ENCODE measurements around the gene HES3. TPM values are rescaled to one million over a fixed set of nuclear protein-coding genes. Genes with fewer than 3 reads are reported as not detected.

HES3 gene
- total and polyA plus RNA-seq, 2 of the 4 experiments (the other 2 are of a cell fraction), result not detected

GRCh38 chr1:6207075-6207885, 36.7 kb upstream of the HES3 start:
- Histone ChIP-seq H4K91ac (ENCODE audit: insufficient read depth, low read depth, low read length) (no peak overlapping the region), H3K9me1 (ENCODE audit: insufficient read depth, low read length) (peaks cover 4% of the 10 kb centered on the region), H3K27me3 (ENCODE audit: control insufficient read depth, insufficient read depth, low read length) (no peaks in the 10 kb centered on the region; the same call in 1 of the 2 replicates), H3K36me3 (ENCODE audit: control insufficient read depth, insufficient read depth, low read length) (no peaks in the 10 kb centered on the region), H3K9ac (ENCODE audit: low read depth, low read length) (no peak overlapping the region), H2AK5ac (ENCODE audit: low read depth, low read length) (no peak overlapping the region), H3K18ac (ENCODE audit: low read depth, low read length) (no peak overlapping the region), H3K27ac (ENCODE audit: insufficient read depth, low read length) (no peak overlapping the region), H3K9me3 (ENCODE audit: control insufficient read depth, insufficient read depth, low read length) (no peaks in the 10 kb centered on the region), H2BK5ac (ENCODE audit: low read depth, low read length, poor library complexity, severe bottlenecking) (no peak overlapping the region), H2BK15ac (ENCODE audit: low read depth, low read length) (no peak overlapping the region), H3K14ac (replicated peaks; ENCODE audit: low read depth, low read length) (no peak overlapping the region), H2AFZ (replicated peaks; ENCODE audit: low read length, poor library complexity) (no peak overlapping the region), H4K5ac (ENCODE audit: low read depth, low read length) (no peak overlapping the region), H3K4ac (ENCODE audit: low read depth, low read length) (no peak overlapping the region), H3K4me2 (ENCODE audit: low read depth, low read length) (no peak overlapping the region), H3K79me1 (ENCODE audit: low read depth in 1 of 2, low read length in 2 of 2) (no peaks in the 10 kb centered on the region; a peak in 1 of 4 replicates), H2BK120ac (ENCODE audit: low read depth, low read length) (no peak overlapping the region), H3K56ac (ENCODE audit: extremely low read depth, insufficient read depth, low read length) (no peak overlapping the region), H2BK20ac (ENCODE audit: low read depth, low read length) (no peak overlapping the region), H4K20me1 (ENCODE audit: insufficient read depth, low read length) (no peaks in the 10 kb centered on the region; the same call in 1 of the 2 replicates), H3K4me1 (ENCODE audit: control insufficient read depth, insufficient read depth, low read length) (peaks cover 7% of the 10 kb centered on the region; the same call in 1 of the 2 replicates), H3K4me3 (ENCODE audit: insufficient read depth, low read depth, low read length) (no peak overlapping the region), H2AK9ac (replicated peaks; ENCODE audit: low read depth, low read length, poor library complexity) (no peak overlapping the region), H4K8ac (ENCODE audit: low read depth in 2 of 2, low read length in 2 of 2) (no peak overlapping the region), H3K23ac (ENCODE audit: low read depth, low read length) (no peak overlapping the region)
- ATAC-seq (ENCODE audit: low read depth) (no peak), DNase-seq (no peak)
- CTCF ChIA-PET, result interaction anchor here (0.6 to 1.0 kb wide), 4 partner anchors 9 to 90 kb away, joined by 3 to 6 read pairs (median 3); no protein-coding TSS in a partner anchor
- dilution Hi-C loops (cut with HindIII; ENCODE audit: low sequenced_read_pairs, unreplicated experiment) (no loop called here), in situ Hi-C loops (cut with MboI; ENCODE audit: low sequenced_read_pairs) (no loop called here), intact Hi-C loops (cut with micrococcal nuclease) (no loop called here)
- POLR2A ChIA-PET (ENCODE audit: unreplicated experiment), result no interaction called here
- BruUV-seq (replicated peaks), result no TSS peak
- WGBS, 2 experiments (ENCODE audit: extremely low coverage in 2 of 2, insufficient read length in 1 of 2), result 89% methylated on average over 13 of the region's 19 CpGs; no CpG with 5 or more reads in 1 of the 2 experiments
- TF ChIP-seq, protein P1, sequence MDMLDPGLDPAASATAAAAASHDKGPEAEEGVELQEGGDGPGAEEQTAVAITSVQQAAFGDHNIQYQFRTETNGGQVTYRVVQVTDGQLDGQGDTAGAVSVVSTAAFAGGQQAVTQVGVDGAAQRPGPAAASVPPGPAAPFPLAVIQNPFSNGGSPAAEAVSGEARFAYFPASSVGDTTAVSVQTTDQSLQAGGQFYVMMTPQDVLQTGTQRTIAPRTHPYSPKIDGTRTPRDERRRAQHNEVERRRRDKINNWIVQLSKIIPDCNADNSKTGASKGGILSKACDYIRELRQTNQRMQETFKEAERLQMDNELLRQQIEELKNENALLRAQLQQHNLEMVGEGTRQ (IDR thresholded peaks at IDR 0.05; ENCODE audit: low read depth, low read length), result no peak
- no peak for TF ChIP-seq POLR2A (IDR thresholded peaks at IDR 0.05; ENCODE audit: low read depth, low read length)
- TF ChIP-seq BHLHE40 (IDR thresholded peaks at IDR 0.05; ENCODE audit: low read depth, low read length), result no peak
- TF ChIP-seq RAD21 (IDR thresholded peaks at IDR 0.05; ENCODE audit: low read length), result no peak
- TF ChIP-seq CEBPB (IDR thresholded peaks at IDR 0.05; ENCODE audit: low read depth, low read length), result no peak

All from IMR-90 (cell line).